AML-193 (cell line): ENCODE data around the gene SAV1.
"Not testable (repeated sequence)": the region's sequence is repeated elsewhere in the genome, so short reads cannot be mapped to it uniquely, and the experiment has no call there.

Source experiments
- DNase-seq, 2 experiments: peaks; one replicate each; lab custom pipeline; 2025; lab: John Stamatoyannopoulos, UW

The SAV1 gene

GRCh38 chr14:50665300-50665699 is 2.8 kb downstream of the SAV1 start:
- DNase-seq: not testable (repeated sequence)

GRCh38 chr14:50664579-50664978 is 3.5 kb downstream of the SAV1 start:
- DNase-seq: not testable (repeated sequence)

GRCh38 chr14:50659327-50659974 is 8.7 kb downstream of the SAV1 start:
- no peak for DNase-seq

- no peak for DNase-seq
These were observed 9.9 kb downstream of the SAV1 start for GRCh38 chr14:50658203-50658602.

GRCh38 chr14:50657753-50658152 is 10.4 kb downstream of the SAV1 start:
- no peak for DNase-seq

GRCh38 chr14:50656776-50657175 is 11.3 kb downstream of the SAV1 start:
- no peak for DNase-seq

GRCh38 chr14:50649691-50650090 is 18.4 kb downstream of the SAV1 start:
- no peak for DNase-seq

GRCh38 chr14:50647753-50648152 is 20.4 kb downstream of the SAV1 start:
- DNase-seq: no peak

GRCh38 chr14:50647282-50647681 is 20.8 kb downstream of the SAV1 start:
- no peak for DNase-seq

GRCh38 chr14:50635141-50635540 is 33.0 kb downstream of the SAV1 start:
- DNase-seq: no peak

GRCh38 chr14:50633954-50634353 is 34.2 kb downstream of the SAV1 start:
- no peak for DNase-seq

- DNase-seq: no peak
These were observed 36.7 kb downstream of the SAV1 start for GRCh38 chr14:50631408-50631821.

GRCh38 chr14:50624947-50625346 is 43.2 kb downstream of the SAV1 start:
- not testable (repeated sequence) for DNase-seq

GRCh38 chr14:50624447-50624846 is 43.7 kb downstream of the SAV1 start:
- no peak for DNase-seq

GRCh38 chr14:50622978-50623377 is 45.1 kb downstream of the SAV1 start:
- DNase-seq: no peak

GRCh38 chr14:50620341-50620740 is 47.8 kb downstream of the SAV1 start:
- no peak for DNase-seq

GRCh38 chr14:50619569-50620141 is 48.5 kb downstream of the SAV1 start:
- DNase-seq: peak; percentile 48 to 52

GRCh38 chr14:50616275-50616674 is 51.8 kb downstream of the SAV1 start:
- DNase-seq: no peak

GRCh38 chr14:50615552-50615951 is 52.6 kb downstream of the SAV1 start:
- no peak for DNase-seq

- no peak for DNase-seq
These were observed 53.0 kb downstream of the SAV1 start for GRCh38 chr14:50615056-50615455.

- DNase-seq: no peak
These were observed 55.3 kb downstream of the SAV1 start for GRCh38 chr14:50612806-50613205.

GRCh38 chr14:50610465-50610864 is 57.6 kb downstream of the SAV1 start:
- DNase-seq: no peak

GRCh38 chr14:50608302-50608851 is 59.7 kb downstream of the SAV1 start:
- DNase-seq: no peak

GRCh38 chr14:50607761-50608160 is 60.3 kb downstream of the SAV1 start:
- no peak for DNase-seq
